CD4-positive, alpha-beta T cell treated with Interleukin-12 subunit alpha and Interleukin-12 subunit beta, for 1 hour (primary cell): ENCODE measurements around the gene RNU1-3.
"Not testable (repeated sequence)": the region's sequence is repeated elsewhere in the genome, so short reads cannot be mapped to it uniquely, and the experiment has no call there.

Source experiments
- DNase-seq: peaks from one replicate; pipeline ENCODE4 v3.0.0-alpha.2; 2020

The RNU1-3 gene

DNA sequence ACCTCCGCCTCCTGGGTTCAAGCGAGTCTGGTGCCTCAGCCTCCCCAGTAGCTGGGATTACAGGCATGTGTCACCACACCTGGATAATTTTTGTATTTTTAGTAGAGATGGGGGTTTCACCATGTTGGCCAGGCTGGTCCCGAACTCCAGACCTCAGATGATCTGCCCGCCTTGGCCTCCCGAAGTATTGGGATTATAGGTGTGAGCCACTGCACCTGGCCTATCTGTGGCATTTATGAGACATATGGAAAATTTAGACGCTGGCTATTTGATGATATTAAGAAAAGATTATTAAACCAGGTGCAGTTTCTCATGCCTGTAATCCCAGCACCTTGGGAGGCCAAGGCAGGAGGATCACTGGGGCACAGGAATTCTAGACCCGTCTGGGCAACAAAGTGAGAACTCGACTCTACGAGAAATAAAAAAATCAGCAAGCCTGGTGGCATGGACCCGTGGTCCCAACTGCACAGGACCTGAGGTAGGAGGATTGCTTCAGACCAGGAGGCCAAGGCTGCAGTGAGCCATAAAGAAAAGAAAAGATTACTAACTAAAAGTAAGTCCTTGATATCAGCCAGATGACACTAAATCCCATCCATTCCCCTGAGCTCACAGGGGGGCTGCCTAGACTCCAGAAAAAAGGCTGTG, 30.1 kb downstream of the RNU1-3 start:
- not testable (repeated sequence) for DNase-seq

DNA sequence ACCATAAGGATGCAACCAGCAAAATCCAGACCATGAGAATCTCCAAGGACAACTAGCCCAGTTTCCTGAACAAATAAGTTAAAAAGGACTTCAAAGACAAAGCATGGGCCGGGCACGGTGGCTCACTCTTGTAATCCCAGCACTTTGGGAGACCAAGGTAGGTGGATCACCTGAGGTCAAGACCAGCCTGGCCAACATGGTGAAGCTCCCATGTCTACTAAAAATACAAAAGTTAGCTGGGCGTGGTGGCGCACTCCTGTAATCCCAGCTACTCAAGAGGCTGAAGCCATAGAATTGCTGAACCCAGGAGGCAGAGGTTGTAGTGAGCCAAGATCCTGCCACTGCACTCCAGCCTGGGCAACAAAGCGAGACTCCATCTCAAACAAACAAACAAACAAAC, 30.8 kb downstream of the RNU1-3 start:
- not testable (repeated sequence) for DNase-seq

DNA sequence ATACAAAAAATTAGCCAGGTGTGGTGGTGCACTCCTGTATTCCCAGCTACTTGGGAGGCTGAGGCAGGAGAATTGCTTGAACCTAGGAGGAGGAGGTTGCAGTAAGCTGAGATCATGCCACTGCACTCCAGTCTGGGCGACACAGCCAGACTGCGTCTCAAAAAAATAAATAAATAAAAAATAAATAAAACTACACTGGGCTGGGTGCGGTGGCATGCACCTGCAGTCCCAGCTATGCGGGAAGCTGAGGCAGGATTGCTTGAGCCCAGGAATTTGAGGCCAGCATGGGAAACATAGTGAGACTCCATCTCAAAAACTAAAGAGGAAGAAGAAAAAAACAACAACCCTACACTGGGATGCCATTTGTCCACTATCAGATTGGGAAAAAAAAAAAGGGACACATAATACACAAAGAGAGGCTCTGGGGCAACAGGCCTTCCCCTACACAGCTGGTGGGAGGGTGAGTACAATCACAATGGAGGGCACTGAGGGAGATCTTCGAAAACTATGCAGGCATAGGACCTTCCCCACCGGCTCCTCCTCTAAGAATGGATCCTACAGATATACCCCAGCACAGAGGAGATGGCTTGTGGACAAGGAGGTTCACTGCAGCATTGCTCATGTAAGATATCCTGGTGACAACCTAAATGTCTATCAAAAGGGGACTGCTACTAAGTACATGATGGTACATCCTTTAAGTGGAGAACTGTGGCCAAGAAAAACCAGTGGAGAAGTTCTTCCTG, 33.0 kb downstream of the RNU1-3 start:
- not testable (repeated sequence) for DNase-seq

DNA sequence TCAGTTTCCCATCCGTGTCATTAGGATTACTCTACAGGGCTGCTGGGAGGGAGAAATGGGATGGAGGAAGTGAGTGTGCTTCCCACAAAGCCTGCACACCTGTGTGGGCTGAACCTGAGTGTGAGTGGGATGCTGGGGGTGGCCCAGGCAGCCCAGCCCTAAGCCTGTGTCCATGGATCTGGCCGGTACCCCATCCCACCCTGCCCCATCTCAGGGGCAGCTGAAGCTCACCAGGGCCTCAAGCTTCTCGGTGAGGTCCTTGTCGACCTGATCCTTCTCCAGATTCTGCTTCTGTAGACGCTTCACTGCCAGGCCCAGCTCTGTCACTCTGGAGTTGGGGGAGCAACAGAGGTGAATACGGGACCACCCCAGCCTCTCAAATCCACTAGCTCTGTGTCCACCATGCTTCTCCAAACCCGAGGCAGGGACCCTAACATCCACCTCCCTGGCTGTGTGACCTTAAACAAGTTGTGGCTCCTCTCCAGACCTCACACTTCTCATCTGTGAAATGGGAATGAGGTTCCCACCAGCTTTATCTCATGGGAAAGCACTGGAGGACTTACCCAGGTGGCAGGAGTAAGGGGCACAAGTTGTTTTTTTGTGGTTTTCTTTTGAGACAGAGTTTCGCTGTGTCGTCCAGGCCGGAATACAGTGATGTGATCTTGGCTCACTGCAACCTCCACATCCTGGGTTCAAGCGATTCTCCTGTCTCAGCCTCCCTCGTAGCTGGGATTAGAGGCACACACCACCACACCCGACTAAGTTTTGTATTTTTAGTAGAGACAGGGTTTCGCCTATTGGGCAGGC, 34.5 kb downstream of the RNU1-3 start:
- not testable (repeated sequence) for DNase-seq

DNA sequence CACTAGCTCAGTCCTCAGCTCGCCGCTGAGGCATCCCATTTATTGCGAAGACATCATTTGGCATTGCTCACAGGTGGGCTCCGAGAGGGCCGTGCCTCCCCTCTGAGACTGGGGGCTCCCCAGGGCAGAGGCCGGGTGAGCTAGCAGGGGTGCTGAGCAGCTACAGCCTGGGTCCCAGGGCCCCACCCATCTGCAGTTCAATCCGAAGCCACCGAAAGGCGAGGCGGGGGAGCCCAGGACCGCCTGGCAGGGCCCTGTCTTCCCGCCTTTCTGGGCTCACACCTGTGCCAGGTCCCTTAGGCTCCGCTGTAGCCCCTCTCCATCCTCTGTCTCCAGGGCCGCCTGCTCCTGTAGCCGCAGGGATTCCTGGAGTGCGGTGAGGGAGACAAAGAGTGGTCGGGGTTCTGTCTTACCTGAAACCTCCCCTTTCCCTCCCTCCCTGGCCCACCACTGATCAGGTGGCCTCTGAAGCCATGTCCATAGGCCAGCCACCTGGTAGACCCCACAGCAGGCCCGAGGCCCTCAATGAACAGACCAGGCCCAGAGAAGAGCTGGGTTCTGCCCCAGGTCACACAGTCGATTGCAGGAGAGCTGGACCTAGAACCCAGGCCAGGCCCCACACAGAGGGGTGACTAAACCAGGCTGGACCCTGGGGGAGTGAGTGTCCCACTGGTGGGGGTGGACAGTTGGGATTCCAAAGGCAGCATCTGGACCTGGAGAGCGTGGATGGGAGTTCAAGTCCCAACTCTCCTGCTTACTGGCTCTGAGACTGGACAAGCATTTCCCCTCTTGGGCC, 35.3 kb downstream of the RNU1-3 start:
- DNase-seq = no peak

DNA sequence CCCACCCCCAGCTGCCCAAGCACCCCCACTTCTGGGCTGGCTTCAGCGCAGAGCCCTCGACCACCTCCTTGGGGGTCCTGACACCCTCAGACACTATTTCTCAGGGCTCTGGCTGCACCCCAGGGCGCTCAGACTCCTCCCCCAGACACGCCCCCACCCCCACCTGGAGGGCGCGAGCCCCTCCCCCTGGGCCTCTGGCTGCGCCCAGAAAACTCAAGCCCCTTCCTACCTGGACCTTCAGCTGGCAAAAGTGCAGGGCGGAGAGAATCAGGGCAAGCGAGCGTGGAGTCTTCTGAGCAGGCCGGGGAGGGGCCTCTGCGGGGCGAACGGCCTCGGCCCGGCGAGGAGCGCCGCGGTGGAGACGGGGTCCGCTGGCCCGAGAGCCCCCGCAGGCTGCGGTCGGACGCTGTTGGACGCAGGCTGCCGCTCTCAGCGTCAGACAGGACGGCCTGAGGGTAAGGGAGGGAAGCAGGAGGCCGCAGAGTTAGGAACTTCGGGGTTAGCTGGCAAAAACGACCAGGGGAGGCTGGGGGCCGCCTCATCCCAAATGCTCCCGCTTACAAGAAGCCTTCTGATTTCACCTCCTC, 36.0 kb downstream of the RNU1-3 start:
- DNase-seq = no peak

DNA sequence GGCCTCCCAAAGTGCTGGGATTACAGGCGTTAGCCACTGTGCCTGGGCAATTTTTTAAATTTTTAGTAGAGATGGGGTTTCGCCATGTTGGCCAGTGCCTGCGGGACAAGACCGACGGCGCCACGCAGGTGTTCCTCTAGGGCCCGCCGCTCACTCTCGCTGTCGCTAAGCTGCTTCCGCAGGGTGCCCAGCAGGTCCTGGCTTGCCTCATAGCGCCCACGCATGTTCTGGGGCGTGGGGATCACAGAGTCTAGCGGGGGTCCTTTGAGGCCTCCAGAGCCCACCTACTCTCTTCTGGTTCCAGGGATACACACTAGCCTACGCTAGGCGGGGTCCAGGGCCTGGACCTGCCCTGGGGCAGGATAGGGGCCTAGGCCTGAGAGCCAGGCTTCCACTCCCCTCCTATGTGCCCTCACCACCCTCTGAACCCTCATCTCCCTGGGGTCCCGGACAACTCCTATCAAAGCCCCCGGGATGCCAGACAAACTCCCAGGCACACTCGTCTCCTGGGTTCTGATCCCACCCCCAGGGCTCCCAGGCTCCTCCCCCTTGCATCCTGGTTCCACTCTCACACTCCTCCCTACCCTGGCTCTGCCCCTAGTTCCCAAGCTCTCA, 36.7 kb downstream of the RNU1-3 start:
- not testable (repeated sequence) for DNase-seq

DNA sequence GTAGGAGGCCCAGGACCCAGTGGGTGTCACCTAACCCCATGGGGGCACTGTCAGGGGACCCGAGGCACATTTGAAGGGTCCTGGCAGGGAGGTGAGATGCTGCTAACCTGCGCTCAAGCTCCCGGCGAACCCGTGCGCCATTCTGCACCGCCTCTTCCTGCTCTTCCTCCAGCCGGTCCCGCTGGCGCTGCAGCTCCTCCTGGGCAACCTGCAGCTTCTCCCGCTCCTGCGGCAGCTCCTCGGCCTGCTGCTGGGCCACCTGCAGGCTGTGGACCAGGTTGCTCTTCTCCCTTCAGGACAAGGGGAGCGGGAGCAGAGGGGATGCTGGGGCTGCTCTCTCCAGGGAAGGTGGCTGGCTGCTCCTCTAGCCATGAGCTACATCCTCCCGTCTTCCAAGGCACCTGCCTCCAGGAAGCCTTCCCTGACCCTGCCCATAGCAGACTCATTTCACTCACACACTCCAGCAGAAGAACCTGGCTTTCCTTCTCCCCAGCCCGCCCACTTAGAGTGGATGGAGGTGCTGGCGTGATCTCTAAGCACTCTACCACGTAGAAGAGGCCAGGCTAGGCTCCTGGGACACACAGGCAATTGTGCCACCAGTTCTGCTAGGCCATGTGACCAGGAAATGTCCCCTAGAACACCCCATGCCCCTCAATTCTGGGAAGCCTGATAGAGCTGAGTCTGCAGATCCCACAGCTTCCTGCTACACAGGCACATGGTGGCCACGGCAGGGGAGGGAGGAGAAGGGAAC, 38.2 kb downstream of the RNU1-3 start:
- no peak for DNase-seq

DNA sequence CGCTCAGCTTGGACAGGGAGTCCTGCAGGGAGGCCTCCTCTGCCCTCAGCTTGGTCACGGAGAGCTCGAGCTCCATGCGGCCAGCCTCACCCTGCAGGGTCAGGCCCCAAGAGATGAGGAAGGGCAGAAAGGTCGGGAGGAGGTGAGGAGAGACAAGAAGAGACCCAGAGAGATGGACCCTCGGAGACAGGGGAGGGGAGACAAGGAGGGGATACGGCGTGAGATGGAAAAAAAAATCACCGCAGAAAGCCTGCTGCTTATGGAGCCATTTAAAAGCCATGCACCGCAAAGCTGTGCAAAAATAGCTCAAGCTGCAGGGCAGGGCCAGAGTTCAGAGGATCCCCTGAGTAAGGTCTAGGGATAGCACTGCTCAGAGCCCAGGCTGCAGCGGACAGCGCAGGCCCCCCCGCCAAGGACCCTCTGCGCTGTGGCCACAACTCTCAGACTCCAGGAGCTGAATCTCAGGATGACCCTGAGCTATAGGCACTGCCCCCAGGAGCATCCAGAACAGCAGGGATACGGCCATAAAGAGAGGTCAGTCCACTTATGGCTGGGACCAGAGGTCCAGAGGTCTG, 40.3 kb downstream of the RNU1-3 start:
- DNase-seq = not testable (repeated sequence)

DNA sequence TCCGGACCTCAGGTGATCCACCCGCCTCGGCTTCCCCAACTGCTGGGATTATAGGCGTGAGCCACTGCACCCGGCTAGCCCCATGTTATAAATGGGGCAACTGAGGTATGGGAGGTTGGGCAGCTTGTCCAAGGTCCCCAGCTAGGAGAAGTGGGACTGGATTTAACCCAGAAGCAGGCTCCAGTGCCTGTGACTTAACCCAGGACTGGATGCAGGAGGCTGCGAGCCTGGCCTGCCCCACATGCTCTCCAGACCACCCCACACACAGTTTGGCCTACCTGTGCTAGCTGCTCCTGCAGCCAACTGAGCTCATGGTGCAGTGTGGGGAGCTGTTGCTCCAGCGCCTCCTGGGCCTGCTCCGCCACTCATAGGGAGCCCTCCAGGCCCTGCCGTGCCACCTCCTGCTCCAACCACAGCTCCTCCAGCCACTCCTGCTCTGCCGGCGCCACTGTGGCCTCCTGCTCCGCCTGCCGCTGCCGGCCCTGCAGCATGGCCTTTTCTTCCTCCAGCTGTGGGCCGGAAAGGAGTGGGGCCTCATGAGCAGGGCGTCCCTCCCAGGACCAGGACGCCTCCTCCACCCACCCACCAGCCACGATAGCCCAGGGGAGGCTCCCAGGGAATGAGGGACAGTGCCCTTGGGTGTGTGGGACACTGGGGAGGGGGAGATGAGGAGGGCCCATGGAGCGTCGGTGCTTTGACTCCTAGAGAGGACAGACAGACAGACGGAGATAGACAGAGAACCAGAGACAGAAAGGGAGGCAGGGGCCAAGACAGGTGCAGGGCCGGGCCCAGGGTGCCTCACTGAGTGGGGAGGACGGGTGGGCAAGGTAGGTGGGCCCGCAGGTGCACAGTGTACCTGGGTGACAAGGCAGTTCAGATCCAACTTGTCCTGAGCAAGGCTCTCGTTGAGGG, 41.0 kb downstream of the RNU1-3 start:
- no peak for DNase-seq

DNA sequence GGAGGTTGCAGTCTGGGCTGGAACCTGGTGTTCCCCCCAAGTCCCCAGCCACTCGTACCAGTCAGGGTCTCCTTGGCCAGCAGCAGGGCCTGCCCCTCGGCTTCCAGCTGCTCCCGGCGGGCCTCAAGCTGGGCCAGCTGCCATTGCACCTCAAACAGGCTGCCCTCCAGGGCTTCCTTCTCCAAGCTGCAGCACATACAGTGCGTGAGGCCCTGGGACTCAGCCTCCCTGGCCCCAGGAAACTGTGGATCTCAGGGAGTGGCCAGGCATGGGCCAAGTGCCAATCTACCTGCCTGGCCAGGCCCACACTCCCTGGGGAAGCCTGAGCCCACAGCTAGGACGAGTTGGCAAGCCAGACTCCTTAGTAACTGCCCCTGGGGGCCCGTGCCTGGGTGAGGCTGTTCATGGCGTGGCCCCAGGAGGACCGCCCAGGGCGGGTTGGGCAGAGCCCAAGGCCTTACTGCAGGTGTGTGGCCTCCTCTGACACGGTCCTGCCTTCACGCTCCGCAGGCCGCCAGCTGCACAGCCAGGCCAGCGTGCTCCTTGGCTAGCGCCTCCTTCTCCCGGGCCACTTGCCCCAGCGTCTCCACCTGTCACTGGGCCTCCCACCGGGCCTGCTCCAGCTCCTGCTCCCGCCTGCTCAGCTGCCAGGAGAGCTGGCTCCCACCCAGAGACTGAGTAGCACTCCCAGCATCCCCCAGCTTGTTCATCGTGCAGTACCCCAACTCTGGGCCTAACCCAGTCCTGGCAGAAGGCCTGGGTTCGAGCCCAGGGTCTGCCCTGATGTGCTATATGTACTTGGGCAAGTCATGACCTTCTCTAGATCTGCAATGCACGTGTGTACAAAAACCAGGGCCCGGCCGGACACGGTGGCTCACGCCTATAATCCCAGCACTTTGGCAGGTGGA, 42.7 kb downstream of the RNU1-3 start:
- not testable (repeated sequence) for DNase-seq

DNA sequence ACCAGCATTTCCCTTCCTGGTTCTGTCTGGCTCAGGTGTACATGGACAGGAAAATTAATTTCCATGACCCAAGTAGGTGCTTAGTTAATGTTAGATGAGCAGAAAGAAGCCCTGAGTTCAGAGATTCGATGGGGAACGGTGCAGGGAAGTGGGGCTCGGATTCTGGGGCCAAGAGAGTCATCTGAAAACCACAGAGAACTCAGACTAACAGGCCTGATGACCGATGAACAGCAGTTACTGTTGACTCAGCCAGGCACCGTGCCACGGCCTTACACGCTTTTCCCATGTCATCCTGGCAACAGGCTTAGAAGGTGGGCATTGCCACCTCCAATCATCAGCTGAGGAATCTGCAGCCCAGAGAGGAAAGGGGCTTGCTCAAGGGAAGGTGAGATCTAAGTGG, 43.4 kb downstream of the RNU1-3 start:
- not testable (repeated sequence) for DNase-seq

DNA sequence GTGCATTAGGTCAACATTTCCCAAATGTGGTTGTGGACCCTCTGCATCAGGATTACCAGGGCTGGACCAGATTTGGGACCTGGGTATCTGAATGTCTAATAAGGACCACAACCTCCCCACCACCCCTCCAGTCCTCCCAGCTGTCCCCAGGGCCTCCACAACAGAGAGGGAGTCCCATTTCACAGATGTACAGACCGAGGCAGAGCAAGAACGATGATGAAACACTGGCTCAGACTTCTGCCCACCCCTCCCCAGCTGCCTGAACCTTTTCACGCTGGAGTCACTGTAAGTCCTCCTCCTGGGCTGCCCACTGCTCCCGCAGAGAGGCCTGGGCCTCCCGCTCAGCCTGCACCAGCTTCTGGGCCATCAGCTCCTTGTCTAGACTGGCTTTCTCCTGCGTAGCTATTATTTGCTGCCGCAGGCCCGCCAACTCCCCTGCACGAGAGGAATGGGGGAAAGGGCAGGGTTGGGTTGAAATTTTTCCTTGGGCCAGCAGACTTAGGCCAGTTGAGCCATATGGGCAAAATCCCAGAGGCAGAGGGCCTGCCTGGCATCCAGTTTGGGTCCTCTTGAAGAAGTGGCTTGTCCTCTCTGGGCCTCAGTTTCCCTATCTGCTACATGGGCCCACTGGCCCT, 45.0 kb downstream of the RNU1-3 start:
- not testable (repeated sequence) for DNase-seq

DNA sequence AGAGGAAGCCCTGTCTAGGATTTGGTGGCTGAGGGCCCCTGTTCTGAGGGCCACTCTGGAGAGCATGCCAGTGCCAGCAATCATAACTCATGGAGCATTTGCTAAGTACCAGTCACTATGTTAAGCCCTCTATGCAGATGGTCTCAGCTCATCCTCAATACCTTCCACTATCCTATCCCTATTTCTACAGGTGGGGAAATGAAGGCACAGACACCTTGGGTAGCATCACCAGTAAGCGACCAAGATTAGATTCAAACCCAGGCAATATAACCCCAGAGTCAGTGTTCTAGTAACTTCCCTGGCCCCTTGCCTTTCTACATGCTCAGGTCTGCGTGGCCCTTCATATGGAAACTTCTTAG, 45.5 kb downstream of the RNU1-3 start:
- no peak for DNase-seq

DNA sequence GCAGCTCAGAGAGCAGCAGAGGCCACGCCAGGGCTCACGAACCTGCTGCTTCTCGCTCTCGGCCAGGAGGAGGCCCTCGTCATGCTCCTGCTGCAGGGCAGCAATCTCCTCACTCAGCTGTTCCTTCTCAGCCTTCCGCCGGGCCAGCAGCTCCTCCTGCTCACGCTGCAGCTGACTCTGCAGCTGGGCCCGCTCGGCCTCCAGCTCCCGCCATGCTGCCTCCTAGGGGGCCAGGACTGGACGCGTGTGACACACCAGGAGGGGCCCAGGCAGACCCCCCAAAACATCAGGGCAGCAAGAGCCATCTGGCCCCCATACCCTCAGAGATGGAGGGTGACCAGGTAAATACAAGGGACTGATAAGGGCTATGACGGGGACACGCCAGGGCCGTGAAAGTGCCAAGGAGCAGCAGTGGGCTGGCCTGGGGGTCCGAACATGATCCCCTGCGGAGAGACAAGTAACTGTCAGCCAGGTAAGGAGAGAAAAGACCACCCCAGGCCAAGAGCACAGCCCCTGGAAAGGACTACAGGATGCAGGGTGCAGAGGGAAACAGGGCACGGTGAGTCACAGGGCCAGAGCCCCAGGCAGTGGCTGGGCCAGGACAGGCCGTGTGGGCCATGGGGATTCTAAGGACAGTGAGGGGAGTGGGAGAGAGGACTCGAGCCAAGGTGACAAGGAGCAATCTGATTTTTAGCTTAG, 46.8 kb downstream of the RNU1-3 start:
- not testable (repeated sequence) for DNase-seq

DNA sequence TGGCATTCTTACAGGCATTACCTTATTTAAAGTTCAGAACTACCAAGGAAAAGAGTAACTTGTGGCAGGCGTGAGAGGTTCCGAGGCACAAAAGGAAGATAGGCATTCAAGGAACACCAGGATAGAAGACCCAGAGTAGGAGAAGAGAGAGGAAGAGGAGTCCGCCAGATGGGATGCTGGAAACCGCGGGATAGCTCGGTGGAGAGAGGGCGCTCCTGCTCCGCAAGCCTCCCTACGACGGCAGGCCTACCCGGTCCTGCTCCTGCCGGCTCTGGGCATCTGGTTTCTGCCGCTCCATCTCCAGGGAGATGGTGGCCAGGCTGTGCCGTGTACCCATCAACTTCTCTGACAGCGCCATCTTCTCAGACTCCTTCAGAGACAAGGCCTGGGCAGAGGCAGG, 48.0 kb downstream of the RNU1-3 start:
- no peak for DNase-seq

DNA sequence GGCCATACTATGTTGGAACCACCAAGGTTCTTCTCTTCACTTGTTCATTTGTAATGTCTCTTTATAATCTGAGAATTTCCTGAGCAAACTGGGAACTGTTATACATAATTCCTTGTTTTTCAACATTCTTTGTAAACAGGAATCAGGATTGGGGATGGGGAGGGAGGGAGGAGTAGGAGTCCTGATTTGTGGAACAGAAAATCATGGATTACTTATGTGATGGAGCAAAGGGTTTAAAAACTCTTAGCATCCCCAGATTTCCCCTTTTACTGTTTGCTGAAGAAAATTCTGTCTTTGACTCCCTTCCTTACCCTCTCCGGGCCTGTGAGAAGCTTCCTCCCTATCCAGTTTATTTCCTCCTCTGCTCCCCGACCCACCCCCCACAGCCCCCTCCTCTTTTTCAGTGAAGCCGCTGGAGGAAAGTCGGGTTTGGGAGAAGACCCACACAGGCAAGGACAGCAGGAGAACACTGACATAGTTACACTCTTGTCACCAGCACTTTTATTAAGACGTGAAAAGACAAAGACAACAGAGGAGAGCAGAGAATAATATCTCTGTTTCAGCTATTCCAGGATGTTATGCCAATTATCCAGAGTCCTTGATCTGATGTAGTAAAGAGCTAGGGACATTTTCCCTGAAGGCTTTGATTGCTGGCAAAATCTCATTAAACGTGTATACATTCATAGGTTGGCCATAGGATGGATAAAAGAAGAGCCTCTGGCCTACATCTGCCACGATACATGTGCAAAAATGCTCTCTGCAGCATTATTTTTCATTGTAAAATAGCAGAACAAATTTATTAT, 48.8 kb downstream of the RNU1-3 start:
- DNase-seq = no peak
